ENCODE measurements around the gene SURF1.

Gene SURF1

DNA sequence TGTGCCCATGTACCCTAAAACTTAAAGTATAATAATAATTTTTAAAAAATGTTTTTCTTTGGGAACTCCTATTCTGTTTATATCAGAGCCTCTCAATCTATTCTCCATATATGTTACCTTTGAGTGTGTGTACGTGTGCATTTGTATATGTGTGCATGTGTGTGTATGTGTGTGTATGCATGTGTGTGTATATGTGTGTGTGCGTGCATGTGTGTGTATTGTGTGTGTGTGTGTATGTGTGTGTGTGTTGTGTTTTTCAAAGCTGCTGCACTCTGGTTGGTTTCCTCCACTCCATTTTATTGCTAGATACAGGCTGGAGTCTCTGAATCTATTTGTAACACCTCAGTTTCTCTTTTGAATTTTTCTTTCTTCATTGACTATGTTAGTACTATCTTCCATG is 40.3 kb downstream of the SURF1 start:
- DNase-seq, result no peak

DNA sequence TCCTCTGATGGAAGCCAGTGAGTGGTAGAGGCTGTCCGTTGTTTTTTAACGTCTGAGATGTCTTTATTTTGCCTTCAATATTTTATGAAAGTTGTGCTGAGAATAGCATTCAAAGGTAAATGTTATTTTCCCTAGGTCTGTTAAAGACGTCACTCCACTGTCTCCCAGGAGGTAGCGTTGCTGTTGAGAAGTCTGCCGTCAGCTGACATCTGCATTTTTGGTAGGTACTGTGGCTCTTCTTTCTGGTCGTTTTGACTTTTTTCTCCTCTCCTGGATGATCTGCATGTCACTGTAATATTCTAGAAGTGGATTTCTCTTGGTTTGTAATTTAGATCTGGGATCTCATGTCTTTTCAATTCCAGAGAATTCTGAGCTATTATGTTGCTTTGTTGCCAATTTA is 46.7 kb downstream of the SURF1 start:
- no peak for DNase-seq

DNA sequence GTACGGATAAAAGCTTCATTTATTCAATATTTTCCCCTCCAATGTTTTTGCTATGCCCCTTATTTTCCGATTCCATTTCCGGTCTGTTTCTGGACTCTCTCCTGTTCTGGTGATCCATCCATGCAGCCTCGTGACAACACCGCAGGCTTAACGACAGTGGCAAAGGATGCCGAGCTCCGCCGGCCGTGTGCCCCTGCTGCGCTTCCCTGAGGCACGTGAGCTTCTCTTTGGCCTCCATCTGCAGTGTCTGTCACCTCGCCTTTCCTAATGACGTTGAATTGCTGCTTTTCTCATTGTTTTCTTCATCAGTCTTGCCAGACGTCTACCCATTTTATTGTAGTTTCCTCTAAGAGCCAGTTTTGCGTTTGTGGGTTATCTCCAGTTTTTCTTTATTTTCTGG is 49.0 kb downstream of the SURF1 start:
- no peak for DNase-seq

DNA sequence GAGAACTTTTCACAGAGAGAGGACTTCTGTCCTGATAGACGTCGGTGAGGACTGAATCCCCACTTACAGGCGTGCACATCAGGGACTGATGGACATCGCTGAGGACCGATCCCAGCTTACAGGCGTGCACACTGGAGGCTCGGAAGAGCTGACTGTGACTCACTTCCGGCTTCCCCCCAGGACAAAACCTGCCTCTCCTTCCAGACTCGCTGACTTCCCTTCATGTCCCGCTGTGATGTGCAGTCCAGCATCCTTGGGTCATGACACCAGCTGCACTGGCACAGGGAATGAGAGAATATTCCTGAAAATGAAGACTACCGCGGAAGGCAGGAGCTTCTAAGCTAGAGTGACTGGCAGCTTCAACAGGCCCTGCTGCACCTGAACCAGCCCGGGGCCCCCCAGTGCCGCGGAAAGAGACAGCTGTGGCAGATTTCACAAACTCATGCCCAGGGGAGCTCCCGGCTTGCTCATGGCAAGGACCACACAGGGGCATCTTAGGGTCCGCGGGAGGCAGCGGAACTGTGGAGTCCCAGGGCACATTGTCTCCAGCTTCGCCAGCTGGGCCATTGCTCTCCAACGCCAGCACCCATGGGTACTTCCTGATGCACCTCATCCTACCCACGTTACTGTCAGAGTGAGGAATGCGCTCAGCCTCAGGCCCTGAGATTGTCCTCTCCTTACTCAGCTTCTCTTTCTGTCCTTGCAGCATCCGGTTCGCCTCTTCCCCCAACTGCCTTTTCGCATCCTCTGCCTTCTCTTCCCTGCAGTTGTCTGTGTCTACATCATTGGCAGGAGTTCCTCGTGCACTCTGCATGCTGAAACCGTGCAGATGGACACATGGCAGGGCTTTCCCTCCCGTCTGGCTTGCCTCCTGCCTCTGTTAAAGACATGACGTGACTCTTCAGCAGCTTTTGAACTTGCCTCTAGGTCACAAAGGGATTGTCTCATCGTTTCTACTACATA is 49.8 kb downstream of the SURF1 start:
- no peak for DNase-seq

DNA sequence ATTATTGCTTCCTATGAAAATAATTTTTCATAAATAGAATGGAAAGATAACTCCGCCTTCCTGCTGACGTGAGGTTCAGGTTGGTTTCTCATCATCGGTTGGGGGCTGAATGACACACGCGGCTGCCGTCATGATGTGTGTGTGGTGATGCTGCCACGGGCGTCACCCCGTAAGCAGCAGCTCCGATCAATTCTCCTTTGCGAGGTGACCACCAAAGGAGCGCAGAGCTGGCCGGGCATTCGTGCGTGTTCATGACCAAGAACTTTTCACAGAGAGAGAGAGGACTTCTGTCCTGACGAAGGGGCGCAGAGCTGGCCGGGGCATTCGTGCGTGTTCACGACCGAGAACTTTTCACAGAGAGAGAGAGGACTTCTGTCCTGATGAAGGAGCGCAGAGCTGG is 50.6 kb downstream of the SURF1 start:
- no peak for DNase-seq

DNA sequence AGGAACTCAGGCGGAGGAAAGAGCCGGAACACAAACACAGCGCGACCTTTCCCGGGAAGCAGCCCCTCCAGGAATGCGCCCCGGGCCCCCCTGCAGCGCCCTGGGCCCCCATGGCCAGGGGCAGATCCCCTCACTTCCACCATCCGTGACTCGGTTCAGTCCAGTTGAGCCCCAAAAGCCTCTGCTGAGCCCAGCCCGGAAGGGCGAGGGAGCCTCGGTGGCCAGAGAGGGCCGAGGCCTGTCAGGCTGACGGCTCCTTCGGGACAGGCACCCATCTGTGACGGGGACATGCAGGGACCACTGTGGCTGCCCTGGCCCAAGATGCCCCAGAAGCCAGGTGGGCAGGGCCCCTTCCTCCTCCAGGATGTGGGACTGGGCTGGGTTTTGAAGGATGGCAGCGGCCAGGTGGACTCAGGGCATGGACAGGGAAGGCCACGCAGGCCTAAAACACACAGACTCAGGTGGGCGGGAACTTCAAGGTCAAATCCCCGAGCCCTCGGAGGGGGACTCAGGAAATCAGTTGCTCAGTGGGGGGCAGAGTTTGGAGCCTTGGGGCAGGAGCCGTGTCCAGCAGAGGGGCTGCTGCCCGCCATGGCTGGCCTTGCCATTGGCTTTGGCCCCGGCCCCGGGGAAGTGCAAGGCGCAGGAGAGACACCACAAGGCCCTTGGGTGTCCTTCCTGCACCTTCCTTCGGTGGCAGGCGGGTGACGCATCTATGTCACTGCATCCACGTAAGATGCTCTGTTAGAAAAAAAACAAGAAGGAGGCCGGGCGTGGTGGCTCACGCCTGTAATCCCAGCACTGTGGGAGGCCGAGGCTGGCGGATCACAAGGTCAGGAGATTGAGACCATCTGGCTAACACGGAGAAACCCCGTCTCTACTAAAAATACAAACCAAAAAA is 51.6 kb downstream of the SURF1 start:
- no peak for DNase-seq

DNA sequence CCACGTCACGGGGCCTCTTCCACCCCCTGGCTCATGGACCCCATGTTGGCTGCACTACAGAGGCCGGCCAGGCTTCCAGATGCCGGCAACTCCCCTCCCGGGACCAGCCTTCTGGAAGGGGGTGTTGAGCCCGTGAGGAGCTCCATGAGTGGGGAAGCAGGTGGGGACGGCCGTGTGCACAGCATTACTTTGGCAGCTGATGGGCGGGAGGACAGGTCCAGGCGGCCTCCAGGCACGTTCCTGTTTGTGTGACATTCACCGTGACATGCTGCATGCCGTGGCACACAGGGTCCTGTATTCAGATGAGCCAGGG is 52.2 kb downstream of the SURF1 start:
- DNase-seq, result no peak

DNA sequence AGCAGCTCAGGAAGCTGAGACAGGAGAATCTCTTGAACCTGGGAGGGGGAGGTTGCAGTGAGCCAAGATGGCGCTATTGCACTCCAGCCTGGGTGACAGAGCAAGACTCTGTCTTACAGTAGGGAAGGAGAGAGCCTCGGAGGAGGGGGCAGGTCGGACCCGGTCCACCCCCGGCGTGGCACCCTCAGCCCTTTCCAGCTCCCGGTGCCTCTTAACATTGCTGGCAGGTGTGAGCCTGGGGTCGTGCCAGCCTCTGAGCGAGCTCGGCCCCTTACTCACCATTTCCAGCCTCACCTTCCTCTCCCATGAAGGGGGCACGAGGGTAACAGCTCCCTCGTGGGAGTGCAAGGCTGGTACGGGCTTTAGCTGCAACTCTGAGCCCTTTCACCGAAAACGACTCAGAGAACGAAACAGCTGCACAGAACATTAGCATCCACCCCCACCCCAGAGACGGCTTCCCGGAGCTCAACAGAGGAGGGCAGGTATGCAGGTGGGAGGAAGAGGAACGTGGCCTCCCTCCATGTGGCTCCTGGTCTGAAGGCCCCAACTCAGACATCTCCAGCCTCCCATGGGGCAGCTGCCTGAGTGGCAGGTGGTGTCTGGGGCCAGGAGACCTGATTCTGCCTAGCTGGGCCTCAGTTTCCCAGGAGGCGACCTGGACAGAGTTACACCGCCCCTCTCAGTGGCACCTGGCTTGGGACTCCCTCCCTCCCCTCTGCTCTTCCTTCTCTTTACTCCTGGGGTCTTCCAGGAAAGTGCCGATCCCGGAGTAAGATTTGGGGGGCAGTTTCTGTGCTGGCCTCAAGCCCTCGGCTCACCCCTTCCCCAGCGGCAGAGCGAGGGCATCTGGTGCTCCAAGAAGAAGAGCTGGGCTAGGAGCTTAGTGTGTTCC is 52.8 kb downstream of the SURF1 start:
- DNase-seq, result no peak

Measured in NCI-H2029 (cell line).